HG02763 (cell line): ENCODE data around the gene ADCY5.

Experiments
- ATAC-seq: cut with Tn5 transposase; IDR thresholded peaks from one replicate; pipeline ENCODE4 v1.9.1; 2021; ENCODE audit warnings: mild to moderate bottlenecking, moderate library complexity; ENCODE audit not compliant: unreplicated experiment

The ADCY5 gene

DNA sequence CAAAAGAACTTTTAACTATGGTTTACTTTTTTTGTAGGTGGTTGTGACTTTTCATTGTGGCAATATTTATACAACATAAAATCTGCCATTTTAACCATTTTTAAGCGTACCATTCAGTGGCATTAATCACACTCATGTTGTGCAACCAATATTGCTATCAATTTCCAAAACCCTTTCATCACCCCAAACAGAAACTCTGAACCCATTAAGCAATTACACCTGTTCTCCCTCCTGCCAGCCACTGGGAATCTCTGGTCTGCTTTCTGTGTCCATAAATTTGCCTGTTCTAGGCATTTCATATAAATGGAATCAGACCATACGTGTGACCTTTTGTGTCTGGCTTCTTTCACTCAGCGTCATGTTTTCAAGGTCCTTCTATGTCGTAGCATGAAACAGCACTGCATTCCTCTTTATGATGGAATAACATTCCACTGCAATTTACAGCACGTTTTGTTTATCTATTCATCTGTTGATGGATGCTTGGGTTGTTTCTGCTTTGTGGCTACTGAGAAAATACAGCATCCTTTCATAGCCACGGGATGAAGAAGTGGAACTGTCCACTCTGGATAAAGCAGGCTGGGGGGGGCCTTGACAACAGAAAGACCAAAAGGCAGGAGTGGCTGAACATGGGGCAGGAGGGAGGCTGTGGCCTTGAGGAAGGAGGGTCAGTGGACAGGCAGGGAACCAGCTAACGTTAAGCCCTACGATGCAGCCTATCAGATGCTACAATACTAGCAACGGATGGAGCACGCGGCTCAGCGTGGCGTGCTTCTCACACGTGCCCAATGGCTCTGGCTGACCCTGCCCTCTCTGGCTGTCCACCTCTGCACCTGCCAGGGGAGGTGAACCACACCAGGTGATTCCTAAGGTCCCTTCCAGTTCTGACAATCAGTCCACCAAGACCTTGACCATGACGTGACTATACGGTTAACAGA, 136.3 kb downstream of the ADCY5 start:
- no peak for ATAC-seq

DNA sequence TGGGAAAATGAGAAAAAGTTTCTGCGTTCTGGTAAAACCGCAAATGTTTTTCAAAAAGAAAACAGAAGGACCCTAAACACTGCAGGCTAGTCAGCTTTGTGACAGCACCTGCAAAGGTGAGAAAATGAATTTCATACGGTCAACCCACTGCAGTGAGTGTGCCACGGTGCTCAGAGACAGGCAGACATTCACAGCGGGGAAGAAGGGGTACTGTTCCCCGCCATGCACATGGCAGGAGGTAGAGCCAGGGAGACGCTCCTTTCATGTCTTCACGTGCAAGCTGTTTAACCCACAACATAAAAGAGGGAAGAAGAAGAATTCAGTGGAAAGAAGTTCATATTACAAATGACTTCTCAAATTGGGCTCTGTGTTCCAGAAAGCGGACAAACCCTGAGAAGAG, 137.7 kb downstream of the ADCY5 start:
- no peak for ATAC-seq

GRCh38 chr3:123310741-123311140, 138.1 kb downstream of the ADCY5 start:
- no peak for ATAC-seq

DNA sequence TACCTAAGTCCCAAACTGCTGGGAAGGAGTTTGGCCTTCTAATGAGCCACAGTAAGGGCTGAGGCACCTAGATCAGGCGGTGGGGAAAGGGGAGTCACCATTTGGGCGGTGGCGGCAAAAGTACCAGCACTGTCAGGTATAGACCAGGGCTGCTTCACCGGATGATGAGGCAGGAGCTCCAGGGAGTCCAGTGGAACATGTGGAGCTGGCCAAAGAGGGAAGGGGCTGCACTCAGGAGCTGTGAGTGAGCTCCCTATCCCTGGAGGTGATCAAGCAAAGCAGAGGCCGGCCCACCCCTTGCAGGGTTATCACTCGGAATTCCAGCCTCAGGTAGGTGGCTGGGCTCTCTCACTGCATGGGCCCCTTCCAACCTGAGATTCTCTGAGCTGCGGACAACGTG, 138.7 kb downstream of the ADCY5 start:
- no peak for ATAC-seq

DNA sequence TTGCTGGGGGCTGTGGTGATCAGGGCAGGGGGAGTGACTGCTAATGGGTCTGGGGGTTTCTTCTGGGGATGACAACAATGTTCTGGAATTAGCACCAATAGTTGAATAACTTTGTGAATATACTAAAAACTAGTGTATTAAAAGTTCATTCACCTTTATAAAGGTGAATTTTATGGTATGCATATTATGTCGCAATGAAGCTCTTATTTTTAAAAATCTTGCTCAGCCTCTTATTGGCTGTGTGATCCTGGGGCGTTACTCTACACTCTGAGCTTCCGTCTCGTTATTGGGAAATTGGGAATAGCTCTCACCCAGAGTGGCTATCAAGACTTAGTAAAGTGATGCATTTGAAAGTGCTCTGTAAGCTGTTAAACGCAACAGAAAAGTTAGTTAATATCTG, 141.8 kb downstream of the ADCY5 start:
- no peak for ATAC-seq

DNA sequence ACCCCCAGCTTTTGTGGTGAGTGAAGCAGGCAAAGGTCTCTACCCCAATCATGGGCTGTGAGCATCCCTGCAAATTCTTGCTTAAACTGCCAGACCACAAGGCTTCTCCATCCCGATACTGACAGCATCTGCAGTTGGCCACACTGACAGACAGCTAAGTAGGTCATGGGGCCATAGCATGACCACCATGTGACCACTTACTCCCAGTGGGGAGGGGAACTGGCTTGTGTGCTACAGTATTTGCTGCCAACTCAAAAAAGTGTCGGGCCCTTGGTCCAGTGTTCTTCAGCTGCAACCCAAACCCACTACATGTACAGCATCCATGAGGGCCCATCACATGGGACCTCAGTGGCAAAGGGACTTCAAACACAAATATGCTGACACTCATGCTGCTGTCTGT, 143.7 kb downstream of the ADCY5 start:
- no peak for ATAC-seq

DNA sequence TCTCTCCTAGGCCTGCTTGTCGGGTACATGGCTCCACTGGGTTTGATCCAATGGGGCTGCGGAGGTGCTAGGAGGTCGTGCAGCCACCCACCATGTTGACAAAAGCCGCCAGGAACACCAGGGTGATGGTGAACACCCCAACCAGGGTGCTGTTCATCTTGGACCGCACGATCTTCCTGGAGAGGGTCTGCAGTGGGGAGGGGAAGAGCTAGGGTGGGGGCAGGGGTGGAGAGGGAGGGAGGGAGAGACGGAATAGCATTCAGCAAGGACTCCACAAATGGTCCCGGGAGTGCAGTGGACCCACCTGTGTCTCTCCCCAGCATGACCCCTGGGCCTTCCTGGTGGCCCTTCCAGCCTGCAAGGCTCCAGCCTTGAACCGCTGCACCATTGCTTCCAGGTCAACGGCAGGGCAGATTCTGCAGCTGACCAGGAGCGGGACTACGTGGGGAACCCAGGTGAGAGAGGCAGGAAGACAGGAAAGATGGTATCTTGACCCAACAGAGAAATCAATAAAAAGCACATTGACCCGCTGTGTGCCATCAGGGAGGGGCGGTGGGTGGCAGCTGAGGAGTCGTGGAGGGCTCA, 144.8 kb downstream of the ADCY5 start:
- ATAC-seq, result no peak

DNA sequence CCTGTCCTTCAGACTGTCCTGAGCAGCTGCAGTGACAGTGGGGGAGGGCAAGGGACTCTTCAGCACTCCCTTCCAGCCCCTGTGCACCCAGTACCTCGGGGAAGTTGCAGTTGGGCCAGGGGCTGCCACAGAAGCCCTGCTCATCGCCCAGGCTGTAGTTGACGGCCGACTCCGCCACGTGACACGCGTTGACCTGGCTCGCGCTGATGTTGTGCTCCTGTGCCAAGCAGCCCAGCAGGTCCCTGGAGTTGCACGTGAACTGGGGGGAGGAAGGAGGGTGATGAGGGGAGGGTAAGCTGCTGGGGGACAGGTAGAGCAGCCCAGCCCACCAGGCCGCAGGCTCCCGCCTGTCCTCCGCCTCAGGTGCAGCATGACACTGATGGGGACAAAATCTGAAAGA, 145.9 kb downstream of the ADCY5 start:
- no peak for ATAC-seq

DNA sequence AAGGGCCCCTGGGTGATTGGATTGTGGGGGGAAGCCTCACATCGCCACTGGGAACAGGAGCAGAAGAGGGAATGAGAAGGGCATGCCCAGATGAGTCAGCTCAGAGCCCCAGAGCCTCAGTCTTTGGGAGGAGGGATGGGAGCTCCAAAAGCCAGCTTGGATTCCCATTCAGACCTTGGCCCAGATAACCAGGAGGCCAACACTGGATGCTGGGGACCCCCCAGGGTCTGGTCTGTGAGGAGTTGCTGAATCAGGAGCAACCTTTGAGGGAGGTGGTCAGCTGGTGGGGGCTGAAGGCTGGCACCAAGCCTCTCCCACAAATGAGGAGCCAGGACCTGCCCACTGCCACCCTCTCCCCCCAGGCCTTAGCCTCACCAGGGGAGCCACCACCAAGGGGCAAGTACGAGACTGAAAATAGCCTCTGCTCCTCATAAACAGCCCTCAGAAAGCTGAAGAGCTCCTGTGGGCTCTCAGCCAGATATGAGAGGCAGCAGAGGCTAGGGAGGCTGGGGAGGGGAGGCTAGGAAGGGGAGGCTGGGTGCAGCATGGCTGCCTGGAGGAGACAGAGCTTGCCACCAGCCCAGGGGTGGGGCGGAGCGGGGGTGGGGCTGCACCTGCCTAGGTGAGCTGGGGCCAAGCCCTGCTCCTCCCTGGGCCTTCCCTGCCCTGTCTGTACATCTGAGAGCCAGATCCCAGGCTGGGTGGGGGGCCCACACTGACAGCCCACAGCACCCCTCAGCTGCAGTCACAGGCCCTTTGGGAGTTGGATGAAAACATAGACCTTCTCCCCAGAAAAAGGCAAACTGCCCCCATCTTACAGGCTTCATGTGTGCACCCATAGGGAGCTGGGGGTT, 147.3 kb downstream of the ADCY5 start:
- ATAC-seq, result no peak

GRCh38 chr3:123300583-123300982, 148.3 kb downstream of the ADCY5 start:
- no peak for ATAC-seq

DNA sequence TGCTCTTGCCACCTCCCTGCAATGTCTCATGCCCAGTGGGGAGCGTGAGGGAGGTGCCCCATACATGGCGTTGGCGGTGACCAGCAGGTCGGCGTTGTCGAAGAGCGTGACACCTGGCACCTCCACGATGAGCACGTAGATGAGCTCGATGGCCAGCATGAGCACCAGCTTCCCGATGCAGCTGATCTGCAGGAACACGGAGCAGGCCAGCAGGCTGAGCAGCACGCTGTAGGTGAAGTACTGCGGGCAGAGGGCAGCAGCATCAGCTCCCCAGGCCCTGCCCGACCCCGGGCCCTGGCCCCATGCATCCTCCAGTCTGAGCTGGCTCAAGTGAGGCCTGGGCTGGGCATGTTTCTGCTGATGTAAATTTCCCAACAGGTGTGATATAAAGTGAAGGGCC, 148.8 kb downstream of the ADCY5 start:
- no peak for ATAC-seq

- no peak for ATAC-seq
These were observed 149.3 kb downstream of the ADCY5 start for GRCh38 chr3:123299581-123299980.

DNA sequence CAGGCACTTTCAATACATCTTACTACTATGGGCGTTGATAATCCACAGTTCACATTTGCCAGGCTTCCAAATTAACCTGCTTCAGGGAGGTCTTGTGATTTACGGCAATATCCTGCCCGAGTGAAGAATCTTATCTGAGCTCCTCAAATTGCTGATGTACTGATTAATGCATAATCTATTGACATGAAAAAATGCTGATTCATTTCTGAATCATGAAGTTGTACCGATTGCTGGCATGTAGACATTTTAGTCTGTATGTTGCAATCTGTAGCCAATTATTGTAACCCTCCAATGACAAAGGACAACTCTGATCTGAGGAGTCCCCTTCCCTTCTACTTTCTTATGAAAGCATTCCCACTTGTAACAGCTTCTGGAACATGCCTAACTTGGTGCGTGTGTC, 150.0 kb downstream of the ADCY5 start:
- no peak for ATAC-seq

DNA sequence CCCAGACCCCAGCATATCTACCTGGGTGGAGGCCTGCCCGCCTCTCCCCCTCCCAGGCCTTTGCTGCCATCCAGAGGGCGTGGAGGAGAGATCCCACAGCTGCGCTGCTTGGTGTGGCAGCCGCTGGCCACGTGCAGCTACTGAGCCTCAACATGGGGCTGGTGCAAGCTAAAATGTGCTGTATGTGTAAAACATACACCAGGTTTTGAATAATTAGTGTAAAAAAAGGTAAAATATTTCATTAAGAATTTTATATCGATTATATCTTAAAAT, 151.3 kb downstream of the ADCY5 start:
- no peak for ATAC-seq

- no peak for ATAC-seq
These were observed 151.9 kb downstream of the ADCY5 start for GRCh38 chr3:123296836-123297626.

DNA sequence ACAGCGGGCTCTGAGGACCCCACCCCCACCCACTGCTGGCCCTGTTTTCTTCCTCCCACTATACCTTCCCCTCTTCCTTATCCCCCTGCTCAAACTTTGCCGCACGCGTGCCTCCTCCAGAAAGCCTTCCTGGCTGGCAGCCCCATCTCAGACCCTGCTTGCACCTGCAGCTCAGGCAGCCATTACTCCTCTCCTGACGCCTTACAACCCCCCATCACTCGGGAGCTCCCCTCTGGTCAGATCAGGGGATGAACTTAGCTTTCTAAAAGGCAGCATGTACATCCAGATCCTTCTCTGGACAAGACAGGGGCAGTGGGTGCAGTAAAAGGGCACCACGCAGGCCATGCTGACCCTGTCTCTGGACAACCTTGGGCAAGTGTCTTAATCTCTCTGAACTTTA, 152.6 kb downstream of the ADCY5 start:
- ATAC-seq, result no peak

DNA sequence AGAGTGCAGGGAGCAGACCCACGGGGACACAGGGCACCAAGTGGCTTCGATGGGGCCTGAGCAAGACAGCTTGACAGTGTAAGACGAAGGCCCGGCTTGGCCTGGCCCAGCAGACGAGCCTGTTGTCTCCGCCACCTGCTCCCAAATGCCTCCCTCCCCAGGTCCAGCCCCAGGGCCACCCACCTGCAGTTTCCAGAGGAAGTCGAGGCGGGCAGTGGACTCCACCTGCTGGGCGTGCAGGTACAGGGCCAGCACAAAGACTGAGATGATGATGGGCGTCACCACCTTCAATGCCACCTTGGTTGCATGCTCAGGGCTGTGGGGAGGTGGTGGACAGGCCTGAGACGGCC, 153.0 kb downstream of the ADCY5 start:
- no peak for ATAC-seq

DNA sequence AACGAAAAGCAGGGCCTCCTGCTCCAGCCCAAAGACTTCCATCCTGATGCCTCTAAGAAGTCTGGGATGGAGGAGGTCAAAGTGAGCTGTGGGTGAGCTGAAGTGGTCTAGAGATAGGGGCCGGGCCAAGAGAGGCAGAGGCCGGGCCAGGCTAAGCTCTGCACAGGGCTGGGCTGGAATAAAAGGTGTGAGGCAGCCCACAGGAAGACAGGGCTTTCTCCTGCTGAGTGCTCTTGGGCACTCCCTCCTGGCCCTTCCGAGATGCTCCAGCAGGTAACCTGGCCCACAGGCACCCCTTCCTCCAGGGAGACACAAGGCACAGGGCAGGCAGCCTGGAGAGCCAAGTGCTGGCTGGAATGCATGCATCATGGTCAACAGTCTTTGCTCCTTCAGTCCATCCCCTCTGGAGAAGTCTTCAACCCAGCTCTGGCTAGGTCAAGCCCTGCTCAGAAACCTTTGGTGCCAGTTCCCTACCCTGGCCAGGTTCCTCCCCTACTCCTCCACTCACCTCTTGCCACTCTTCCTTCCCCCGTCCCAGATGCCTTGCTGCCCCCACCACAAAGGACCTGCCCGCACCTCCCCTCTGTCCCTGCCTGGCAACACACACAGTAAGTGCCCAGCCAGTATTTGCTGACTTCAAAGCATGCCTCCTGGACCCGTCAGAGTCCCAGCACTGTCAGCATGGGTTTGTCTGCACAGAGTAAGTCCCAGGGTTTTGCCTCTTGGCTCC, 153.6 kb downstream of the ADCY5 start:
- no peak for ATAC-seq

- ATAC-seq, result no peak
These were observed 154.5 kb downstream of the ADCY5 start for GRCh38 chr3:123294296-123294938.
